ENCODE data around the gene GALNT6.
A peak's percentile ranks its signal among the peaks of the same experiment; 100 is the strongest.

GALNT6 gene

DNA sequence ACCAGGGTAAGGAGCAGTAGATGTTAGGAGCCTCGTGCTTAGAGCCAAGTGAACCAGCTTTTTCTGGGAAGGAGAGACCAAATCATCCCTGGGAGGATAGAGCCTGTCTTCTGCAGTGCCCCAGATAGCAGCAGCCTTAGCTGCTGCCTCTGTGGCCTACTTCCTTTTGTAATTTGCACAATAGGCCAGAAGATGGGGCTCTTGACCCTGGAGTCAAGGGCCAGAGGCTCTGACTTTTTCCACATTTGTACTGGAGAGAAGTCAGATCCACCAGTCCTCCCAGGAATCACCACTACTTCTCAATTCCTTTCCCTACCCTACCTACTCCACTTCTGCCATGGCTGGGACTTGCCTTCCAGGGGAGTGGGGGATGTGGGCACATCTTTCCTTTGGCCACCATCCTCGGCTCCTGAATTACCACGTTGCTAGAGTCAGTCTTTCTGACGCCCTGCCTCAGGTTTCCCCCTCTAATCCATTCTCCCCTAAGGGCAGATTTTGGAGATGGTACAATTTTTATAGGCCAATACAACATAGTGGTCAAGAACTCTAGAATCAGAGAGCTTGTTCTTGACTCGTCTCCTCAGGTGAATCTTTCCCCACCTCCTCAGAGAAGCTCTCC, 30.2 kb upstream of the GALNT6 start:
- FAIRE-seq = peak; percentile 80

DNA sequence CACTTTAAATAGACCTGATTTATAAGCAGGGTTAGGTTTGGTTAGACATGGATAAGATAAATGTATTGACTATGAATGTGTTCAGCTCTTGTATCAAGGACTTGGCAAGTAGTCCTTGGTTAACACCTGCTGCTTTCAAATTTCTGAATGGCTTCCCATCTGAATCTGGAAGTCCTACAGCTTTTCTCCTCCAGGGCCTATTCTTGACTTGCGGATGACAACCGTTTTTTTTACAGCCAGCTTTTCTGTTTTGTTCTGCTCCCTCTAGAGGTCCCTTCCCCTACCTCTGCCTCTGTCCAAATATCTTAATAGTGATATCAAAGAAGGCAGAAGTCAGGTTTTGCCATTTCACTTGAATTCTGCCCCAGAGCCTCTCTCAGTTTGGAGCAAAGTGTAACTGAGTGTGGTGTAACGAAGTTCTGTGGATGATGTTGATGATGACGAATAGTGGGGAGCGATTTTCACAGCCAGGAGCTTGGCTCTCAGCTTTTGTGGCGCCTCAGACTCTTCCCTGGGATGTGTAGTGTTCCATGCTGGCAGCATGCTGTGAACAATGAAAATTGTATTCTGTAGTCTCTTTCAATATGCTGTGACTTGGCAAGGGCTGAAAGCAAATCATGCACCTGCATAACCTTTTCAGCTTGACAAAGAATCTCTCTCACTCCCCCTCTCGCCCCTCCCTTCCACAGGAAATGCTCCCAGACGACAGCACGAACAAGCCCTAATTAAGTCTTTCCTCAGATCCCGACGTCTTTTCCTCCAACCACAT, 28.4 kb upstream of the GALNT6 start:
- DNase-seq (ENCODE audit: insufficient read length) (no peak), FAIRE-seq (no peak)
- TF ChIP-seq TAF1 (IDR thresholded peaks at IDR 0.05; ENCODE audit: borderline replicate concordance, low read depth, low read length) (no peak), POLR2A (IDR thresholded peaks at IDR 0.05; ENCODE audit: low read depth, low read length) (no peak), POLR2AphosphoS5 (IDR thresholded peaks at IDR 0.05; ENCODE audit: low read depth, low read length) (no peak)

More for the DNA sequence above, 30.2 kb upstream of the GALNT6 start:
- TF ChIP-seq TAF1 (IDR thresholded peaks at IDR 0.05; ENCODE audit: borderline replicate concordance, low read depth, low read length) (no peak), POLR2A (IDR thresholded peaks at IDR 0.05; ENCODE audit: low read depth, low read length) (no peak), POLR2AphosphoS5 (IDR thresholded peaks at IDR 0.05; ENCODE audit: low read depth, low read length) (no peak)
- no peak for DNase-seq (ENCODE audit: insufficient read length)

- FAIRE-seq = no peak
These were observed 26.6 kb upstream of the GALNT6 start for GRCh38 chr12:51417826-51418225.

DNA sequence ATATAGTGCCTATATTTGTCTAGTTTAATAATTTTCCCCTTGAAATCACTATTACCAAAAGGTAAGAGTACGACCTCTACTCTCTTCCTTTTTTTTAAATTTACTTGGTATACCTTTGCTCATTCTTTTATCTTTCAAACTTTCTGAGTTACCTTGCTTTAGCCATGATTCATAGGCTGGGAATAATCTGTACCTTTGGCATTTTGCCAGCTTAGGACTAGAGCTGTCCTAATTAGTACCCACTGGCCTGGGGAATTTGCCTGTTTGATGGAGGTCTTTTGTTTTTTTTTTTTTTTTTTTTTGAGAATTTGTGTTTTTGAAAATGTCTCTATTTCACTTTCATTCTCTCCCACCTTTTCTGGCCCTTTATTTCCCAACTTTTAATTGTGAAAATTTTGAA, 24.7 kb upstream of the GALNT6 start:
- TF ChIP-seq TAF1 (IDR thresholded peaks at IDR 0.05; ENCODE audit: borderline replicate concordance, low read depth, low read length) (no peak), POLR2AphosphoS5 (IDR thresholded peaks at IDR 0.05; ENCODE audit: low read depth, low read length) (no peak), POLR2A (IDR thresholded peaks at IDR 0.05; ENCODE audit: low read depth, low read length) (no peak)
- FAIRE-seq (no peak), DNase-seq (ENCODE audit: insufficient read length) (no peak)

More at GRCh38 chr12:51417826-51418225, 26.6 kb upstream of the GALNT6 start:
- TF ChIP-seq TAF1 (IDR thresholded peaks at IDR 0.05; ENCODE audit: borderline replicate concordance, low read depth, low read length) = no peak
- TF ChIP-seq POLR2AphosphoS5 (IDR thresholded peaks at IDR 0.05; ENCODE audit: low read depth, low read length) = no peak
- no peak for TF ChIP-seq POLR2A (IDR thresholded peaks at IDR 0.05; ENCODE audit: low read depth, low read length)
- no peak for DNase-seq (ENCODE audit: insufficient read length)

DNA sequence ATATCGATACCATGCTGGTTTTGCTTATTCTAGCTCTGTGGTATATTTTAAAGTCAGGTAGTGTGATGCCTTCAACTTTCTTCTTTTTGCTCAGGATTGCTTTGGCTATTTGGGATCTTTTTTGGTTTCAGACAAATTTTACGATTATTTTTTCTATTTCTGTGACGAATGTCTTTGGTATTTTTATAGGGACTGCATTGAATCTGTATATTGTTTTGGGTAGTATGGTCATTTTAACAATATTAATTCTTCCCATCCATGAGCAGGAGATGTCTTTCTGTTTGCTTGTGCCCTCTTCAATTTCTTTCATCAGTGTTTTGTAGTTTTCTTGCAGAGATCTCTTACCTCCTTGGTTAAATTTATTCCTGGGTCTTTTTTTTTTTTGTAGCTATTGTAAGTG, 22.6 kb upstream of the GALNT6 start:
- no peak for FAIRE-seq
- no peak for DNase-seq (ENCODE audit: insufficient read length)
- TF ChIP-seq POLR2AphosphoS5 (IDR thresholded peaks at IDR 0.05; ENCODE audit: low read depth, low read length) (no peak), POLR2A (IDR thresholded peaks at IDR 0.05; ENCODE audit: low read depth, low read length) (no peak), TAF1 (IDR thresholded peaks at IDR 0.05; ENCODE audit: borderline replicate concordance, low read depth, low read length) (no peak)

DNA sequence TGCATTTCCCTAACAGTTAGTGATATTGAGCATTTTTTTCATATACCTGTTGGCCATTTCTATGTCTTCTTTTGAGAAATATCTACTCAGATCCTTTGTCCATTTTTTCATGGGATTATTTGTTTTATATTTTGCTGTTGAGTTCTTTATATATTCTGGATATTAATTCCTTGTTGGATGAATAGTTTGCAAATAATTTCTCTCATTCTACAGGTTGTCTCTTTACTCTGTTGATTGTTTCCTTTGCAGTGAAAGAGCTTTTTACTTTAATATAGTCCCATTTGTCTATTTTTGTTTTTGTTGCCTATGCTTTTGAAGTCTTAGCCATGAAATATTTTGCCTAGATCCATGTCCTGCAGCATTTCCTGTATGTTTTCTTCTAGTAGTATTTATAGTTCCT, 21.9 kb upstream of the GALNT6 start:
- TF ChIP-seq TAF1 (IDR thresholded peaks at IDR 0.05; ENCODE audit: borderline replicate concordance, low read depth, low read length) = no peak
- no peak for TF ChIP-seq POLR2A (IDR thresholded peaks at IDR 0.05; ENCODE audit: low read depth, low read length)
- TF ChIP-seq POLR2AphosphoS5 (IDR thresholded peaks at IDR 0.05; ENCODE audit: low read depth, low read length) = no peak
- no peak for FAIRE-seq
- no peak for DNase-seq (ENCODE audit: insufficient read length)

- FAIRE-seq (no peak), DNase-seq (ENCODE audit: insufficient read length) (no peak)
- no peak for TF ChIP-seq POLR2AphosphoS5 (IDR thresholded peaks at IDR 0.05; ENCODE audit: low read depth, low read length)
These were observed 18.6 kb upstream of the GALNT6 start for GRCh38 chr12:51409846-51410245.

DNA sequence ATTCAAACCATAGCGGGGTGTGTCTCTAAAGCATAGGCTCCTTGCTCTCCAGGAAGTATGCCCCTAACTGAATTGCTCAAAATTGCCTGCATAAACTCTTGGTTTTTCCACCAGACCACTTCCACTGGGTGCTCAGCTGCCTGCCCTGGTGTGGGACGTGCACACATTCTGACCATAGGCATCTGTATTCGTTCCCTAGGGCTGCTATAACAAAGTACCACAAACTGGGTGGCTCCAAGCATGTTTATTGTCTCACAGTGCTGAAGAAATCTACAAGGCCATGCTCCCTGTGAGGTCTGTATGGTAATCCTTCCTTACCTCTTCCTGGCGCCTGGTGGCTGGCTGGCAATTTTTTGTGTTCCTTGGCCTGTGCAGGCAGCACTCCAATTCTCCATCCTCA, 16.4 kb upstream of the GALNT6 start:
- TF ChIP-seq TAF1 (IDR thresholded peaks at IDR 0.05; ENCODE audit: borderline replicate concordance, low read depth, low read length) (no peak), POLR2AphosphoS5 (IDR thresholded peaks at IDR 0.05; ENCODE audit: low read depth, low read length) (no peak), POLR2A (IDR thresholded peaks at IDR 0.05; ENCODE audit: low read depth, low read length) (no peak)
- no peak for DNase-seq (ENCODE audit: insufficient read length)
- no peak for FAIRE-seq

- DNase-seq (ENCODE audit: insufficient read length) (no peak), FAIRE-seq (no peak)
- TF ChIP-seq TAF1 (IDR thresholded peaks at IDR 0.05; ENCODE audit: borderline replicate concordance, low read depth, low read length) (no peak), POLR2AphosphoS5 (IDR thresholded peaks at IDR 0.05; ENCODE audit: low read depth, low read length) (no peak), POLR2A (IDR thresholded peaks at IDR 0.05; ENCODE audit: low read depth, low read length) (no peak)
These were observed 15.7 kb upstream of the GALNT6 start for GRCh38 chr12:51406859-51407258.

GRCh38 chr12:51406290-51406689, 15.1 kb upstream of the GALNT6 start:
- DNase-seq (ENCODE audit: insufficient read length) (no peak), FAIRE-seq (no peak)
- TF ChIP-seq POLR2AphosphoS5 (IDR thresholded peaks at IDR 0.05; ENCODE audit: low read depth, low read length) = no peak
- TF ChIP-seq TAF1 (IDR thresholded peaks at IDR 0.05; ENCODE audit: borderline replicate concordance, low read depth, low read length) = no peak
- TF ChIP-seq POLR2A (IDR thresholded peaks at IDR 0.05; ENCODE audit: low read depth, low read length) = no peak

DNA sequence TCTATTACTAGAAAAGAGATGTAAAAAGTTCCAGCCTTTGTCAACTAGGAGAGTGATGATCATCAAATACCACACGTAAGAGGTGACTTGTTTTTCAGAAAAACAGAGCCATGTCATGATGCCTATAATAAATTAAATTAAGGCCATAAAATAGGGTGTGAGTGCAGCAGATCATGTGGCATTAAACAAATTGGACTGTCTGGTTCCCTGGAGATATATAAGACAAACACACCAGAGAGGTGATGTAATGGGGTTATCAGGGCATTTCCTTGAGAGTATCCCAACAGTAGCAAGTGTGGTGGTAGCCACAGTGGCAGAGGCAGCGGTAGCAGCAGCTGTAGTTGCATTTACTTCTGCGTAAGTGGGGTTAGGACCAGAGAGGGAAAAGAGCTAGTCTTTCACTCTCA, 14.6 kb upstream of the GALNT6 start:
- FAIRE-seq (no peak), DNase-seq (ENCODE audit: insufficient read length) (no peak)
- TF ChIP-seq POLR2A (IDR thresholded peaks at IDR 0.05; ENCODE audit: low read depth, low read length) (no peak), POLR2AphosphoS5 (IDR thresholded peaks at IDR 0.05; ENCODE audit: low read depth, low read length) (no peak), TAF1 (IDR thresholded peaks at IDR 0.05; ENCODE audit: borderline replicate concordance, low read depth, low read length) (no peak)

DNA sequence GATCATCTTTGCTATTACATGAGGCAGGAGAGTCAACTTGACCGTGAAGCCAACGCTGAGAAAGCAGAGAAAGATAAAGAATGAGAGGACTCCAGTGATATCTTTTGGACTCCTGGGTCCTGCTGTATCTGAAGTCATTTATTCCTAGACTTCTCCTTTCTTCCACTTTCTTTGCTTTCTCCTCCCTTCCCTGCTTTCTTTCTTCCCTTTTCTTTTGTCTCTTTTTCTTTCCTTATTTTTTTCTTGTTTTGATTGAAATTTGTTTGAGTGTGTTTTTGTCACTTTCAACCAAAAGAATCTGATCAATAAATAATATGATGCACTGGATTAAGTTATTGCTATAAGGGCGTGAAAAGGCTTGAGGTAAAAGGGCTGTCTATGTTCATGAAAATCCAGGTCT, 13.4 kb upstream of the GALNT6 start:
- DNase-seq (ENCODE audit: insufficient read length) (no peak), FAIRE-seq (no peak)
- TF ChIP-seq POLR2A (IDR thresholded peaks at IDR 0.05; ENCODE audit: low read depth, low read length) = no peak
- no peak for TF ChIP-seq POLR2AphosphoS5 (IDR thresholded peaks at IDR 0.05; ENCODE audit: low read depth, low read length)
- no peak for TF ChIP-seq TAF1 (IDR thresholded peaks at IDR 0.05; ENCODE audit: borderline replicate concordance, low read depth, low read length)

Measured in GM12892 (cell line).